ENCODE results near the gene TBC1D10B.

TBC1D10B gene, protein sequence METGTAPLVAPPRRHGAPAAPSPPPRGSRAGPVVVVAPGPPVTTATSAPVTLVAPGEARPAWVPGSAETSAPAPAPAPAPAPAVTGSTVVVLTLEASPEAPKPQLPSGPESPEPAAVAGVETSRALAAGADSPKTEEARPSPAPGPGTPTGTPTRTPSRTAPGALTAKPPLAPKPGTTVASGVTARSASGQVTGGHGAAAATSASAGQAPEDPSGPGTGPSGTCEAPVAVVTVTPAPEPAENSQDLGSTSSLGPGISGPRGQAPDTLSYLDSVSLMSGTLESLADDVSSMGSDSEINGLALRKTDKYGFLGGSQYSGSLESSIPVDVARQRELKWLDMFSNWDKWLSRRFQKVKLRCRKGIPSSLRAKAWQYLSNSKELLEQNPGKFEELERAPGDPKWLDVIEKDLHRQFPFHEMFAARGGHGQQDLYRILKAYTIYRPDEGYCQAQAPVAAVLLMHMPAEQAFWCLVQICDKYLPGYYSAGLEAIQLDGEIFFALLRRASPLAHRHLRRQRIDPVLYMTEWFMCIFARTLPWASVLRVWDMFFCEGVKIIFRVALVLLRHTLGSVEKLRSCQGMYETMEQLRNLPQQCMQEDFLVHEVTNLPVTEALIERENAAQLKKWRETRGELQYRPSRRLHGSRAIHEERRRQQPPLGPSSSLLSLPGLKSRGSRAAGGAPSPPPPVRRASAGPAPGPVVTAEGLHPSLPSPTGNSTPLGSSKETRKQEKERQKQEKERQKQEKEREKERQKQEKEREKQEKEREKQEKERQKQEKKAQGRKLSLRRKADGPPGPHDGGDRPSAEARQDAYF

DNA sequence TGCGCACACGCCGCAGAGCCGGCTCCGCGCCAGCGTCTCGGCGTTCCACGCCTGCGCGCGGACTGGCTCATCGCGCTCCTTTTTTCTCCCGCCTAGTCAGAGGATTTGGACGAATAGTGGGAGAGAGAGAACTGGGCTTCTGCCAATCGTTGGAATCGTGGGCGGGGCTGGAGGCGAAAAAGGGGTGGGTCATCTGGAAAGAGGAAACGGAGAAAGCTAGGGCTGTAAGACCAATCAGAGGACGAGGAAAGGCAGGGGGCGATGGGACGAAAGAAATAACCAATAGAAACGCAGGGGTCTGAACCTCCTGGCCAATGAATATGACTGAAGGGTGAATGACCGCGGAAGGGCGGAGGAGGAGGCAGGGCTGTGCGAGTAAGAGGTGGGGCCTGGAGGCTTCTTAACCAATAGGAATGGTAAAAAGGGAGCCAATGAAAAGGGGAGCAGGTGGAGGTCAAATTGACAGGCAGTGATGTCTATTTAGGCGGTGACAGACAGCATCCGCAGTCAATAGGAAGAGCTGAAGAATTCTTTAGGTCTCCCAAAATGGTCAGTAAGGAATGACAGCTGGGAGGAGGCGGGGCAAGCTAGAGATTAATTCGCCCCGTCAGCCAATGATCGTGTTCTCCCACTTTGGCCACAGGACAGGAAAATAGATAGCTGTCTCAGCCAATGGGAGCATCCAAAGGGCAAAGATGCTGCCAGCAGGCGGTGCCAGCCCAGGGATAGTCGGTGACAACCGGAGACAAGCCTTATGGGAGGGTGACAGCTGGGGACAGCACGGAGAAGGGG is at the start of gene TBC1D10B:
Gene TBC1D10B (minus strand): TSS at position 39 of the 792 bp plus-strand sequence. CDS start 311 bp downstream, outside the sequence.
- peak; percentile 100 for DNase-seq

DNA sequence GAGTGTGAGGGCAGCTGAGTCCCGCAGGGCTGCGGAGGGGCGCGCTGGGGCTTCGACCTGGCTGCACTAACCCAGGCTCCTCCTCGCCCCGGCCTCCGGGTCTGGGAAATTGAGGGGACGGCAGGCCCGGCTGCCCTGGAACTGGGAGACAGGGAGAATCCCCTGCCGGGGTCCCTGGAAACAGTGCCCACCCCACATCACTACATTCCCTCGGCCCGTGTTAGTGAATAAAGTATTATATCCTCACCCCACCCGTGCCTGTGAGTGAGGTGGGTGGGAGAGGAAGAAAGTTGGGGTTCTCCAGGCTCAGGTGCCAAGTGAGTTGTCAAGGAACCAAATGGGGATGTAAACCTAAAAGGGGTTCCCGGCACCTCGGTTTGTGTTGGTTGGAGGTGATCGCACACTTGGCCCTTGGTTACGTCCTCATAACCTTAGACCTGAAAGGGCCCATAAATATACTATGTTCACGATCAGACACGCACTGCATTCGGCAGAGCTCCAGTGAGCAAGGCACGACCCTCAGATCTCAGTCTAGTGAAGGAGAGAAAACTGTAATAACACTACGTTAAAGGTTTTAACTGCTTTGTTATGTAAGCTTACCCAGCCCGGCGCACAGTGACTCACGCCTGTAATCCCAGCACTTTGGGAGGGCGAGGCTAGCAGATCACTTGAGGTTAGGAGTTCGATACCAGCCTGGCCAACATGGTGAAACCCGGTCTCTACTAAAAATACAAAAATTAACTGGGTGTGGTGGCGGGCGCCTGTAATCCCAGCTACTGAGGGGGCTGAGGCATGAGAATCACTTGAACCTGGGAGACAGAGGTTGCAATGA is 48.3 kb upstream of the TBC1D10B start:
- DNase-seq: no peak

DNA sequence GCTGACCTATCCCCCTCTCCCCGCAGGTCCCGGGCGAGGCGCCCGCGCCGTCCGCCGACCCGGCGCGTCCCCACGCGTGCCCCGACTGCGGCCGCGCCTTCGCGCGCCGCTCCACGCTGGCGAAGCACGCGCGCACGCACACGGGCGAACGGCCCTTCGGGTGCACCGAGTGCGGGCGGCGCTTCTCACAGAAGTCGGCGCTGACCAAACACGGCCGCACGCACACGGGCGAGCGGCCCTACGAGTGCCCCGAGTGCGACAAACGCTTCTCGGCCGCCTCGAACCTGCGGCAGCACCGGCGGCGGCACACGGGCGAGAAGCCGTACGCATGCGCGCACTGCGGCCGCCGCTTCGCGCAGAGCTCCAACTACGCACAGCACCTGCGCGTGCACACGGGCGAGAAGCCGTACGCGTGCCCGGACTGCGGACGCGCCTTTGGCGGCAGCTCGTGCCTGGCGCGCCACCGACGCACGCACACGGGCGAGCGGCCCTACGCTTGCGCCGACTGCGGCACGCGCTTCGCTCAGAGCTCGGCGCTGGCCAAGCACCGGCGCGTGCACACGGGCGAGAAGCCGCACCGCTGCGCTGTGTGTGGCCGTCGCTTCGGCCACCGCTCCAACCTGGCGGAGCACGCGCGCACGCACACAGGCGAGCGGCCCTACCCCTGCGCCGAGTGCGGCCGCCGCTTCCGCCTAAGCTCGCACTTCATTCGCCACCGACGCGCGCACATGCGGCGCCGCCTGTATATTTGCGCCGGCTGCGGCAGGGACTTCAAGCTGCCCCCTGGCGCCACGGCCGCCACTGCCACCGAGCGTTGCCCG is 47.4 kb upstream of the TBC1D10B start:
- peak; percentile 74 for DNase-seq

DNA sequence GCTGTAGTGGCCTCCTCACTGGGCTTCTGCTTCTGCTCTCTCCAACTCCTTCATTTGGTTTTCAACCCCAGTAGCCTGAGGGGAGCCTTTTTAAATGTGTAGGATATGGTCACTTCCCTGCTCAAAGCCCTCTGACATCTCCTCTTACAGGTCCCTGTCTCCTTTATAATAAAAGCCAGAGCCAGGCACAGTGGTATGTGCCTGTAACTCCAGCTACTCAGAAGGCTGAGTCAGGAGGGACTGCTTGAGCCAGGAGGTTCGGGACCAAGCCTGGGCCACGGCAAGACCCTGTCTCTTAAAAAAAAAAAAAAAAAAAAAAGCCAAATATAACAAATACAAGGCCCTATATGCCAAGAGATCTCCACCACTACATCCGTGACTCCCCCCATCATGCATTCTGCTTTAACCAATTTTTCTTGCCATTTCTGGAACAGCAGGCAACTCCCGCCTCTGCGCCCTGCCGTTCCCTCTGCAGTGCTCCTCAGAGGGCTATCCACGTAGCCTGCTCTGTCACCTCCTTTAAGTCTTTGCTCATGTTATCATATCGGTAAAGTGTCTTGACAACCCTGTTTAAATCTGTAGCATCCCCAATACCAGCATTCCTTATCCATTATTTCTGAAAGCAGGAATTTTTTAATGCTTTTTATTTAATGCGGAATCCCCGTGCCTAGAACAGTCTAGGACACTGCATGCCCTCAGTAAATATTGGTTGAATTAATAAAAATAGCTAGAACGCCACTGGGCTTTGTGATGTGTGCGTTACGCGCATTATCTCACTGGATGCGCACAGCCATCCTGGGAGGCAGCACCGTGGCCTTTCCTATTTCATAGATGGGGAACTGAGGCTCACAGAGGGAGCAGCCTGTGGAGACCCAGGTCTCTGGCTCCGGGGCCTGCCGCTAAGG is 46.6 kb upstream of the TBC1D10B start:
- no peak for DNase-seq

DNA sequence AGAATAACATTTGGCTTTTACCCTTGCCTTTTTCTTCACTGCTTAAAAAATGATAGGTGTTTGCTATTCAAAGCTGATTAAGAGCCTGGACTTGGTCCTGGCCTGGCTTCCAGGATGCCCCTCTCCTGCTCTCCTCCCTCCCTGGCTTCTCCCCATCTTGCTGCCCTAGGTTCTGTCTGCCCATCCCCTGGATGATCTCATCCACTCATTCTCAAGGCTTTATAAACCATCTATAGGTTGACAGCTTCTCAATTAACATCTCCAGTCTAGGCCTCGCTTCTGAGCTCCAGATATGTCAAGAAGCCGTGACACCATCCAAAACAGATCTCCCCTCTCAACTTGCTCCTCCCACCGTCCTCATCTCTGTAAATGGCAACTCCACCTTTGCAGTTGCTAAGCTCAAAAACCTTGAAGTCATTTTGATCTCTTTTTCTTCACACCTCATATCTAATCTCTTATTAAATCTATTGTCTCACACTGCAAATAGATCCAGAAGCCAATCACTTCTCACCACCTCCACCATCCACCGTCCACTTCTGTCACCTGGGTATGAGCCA is 45.8 kb upstream of the TBC1D10B start:
- DNase-seq: no peak

DNA sequence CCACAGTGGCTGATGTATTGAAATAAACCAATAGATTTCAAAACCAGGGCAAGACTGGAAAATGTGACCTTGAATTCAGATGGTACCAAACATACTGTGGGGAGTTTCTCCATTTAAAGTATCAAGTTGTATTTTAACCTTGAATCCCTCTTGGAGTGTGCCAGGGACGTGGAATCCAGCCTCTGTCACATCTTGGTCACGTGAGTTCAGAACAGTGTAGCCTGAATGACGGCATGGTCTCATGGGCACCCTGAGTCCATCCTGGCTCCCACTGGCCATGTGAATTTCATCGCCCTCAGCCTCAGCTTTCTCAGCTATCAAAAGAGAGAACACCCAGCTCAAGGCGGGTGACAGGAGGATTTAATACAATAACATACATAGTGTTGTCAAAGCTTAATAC is 43.9 kb upstream of the TBC1D10B start:
- no peak for DNase-seq

DNA sequence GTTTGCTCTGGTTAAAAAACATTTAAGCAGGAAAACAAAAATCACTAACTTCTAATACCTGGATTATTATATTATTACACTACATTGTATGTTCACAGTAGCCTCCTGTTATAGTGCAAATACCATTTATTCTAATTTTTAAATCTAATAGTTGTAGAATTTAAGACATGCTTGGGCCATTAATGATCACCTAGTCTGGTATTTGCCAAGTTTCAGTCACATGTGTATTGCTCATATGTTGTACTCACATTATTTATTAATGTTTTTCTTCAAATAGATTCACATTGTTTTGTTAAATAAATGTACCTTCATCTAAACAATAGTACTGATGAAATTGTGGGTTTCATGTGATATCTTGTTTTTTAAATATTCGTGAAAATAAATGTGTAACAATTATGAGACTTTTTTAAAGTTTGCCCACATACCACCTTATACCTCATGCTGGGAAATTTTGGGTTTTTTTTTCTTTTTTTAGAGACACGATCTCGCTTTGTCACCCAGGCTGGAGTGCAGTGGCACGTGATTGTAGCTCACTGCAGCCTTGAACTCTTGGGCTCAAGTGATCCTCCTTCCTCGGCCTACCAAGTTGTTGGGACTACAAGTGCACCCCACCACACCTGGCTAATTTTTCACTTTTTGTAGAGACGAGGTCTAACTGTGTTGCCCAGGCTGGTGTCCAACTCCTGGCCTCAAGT is 43.0 kb upstream of the TBC1D10B start:
- DNase-seq: no peak

DNA sequence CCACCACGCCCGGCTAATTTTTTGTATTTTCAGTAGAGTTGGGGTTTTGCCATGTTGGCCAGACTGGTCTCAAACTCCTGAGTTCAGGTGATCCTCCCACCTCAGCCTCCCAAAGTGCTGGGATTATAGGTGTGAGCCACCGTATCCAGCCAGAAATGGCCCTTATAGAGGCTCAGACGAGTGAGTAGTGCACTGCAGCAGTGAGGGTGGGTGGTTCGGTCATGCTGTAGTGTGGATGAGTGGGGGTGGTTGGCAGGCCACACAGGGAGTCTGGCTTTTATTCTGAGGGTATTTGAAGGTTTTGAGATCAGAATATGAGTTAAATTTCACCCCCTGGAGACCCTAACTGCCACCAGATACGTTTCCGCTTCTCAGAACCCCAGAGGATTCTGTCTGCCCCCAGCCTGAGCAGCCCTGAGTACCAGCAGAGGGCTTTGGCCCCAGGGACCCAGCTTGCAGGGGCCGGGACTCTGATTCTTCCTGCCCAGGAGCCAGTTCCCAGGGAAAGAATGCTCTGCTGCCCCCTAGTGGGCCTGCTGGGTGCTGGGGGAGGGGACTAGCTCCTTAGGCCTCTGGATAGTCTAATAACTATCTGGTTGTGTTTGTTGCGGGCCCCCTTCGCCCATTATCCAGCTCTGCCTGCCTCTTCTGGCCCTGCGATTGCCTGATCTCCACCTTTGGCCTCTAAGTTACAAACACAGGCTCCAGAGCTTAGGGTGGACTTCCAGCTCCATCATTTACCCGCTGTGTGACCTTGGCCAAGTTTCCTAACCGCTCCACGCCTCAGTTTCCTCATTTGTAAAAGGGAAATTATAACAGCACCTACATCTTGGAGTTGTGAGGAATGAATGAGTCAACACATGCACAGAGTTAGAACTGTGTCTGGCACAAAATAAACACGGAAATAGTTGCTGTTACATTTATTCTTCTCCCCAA is 39.1 kb upstream of the TBC1D10B start:
- DNase-seq: peak; percentile 73

DNA sequence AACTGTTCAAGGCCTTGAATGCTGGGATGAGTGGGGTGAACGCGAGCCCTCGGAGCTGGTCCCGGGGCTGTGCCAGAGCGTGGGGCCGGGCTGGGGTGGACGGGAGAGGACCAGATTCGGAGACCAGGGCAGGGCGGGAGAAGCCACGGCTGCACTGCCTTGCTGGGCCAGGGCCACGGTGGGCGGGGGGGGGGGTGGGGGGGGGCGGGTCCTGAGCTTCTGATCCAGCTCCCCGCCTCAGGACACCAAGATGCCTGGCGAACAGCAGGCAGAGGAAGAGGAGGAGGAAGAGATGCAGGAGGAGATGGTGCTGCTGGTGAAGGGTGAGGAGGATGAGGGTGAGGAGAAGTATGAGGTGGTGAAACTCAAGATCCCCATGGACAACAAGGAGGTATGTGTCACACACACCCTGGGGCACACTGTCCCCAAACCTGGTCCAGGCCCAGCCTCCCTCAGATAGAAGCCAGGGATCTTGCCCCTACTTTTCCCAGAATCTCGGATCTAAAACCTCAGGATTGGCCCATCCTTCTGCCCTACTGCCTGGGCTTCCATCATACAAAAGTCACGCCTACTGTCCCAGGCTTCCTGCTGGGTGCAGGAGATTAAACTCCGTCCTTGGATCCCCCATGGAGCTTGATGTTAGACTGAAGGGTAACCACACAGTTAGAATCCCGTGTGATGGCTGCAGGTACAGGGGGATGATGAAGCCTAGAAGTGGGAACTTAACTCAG is 37.7 kb upstream of the TBC1D10B start:
- DNase-seq: no peak

DNA sequence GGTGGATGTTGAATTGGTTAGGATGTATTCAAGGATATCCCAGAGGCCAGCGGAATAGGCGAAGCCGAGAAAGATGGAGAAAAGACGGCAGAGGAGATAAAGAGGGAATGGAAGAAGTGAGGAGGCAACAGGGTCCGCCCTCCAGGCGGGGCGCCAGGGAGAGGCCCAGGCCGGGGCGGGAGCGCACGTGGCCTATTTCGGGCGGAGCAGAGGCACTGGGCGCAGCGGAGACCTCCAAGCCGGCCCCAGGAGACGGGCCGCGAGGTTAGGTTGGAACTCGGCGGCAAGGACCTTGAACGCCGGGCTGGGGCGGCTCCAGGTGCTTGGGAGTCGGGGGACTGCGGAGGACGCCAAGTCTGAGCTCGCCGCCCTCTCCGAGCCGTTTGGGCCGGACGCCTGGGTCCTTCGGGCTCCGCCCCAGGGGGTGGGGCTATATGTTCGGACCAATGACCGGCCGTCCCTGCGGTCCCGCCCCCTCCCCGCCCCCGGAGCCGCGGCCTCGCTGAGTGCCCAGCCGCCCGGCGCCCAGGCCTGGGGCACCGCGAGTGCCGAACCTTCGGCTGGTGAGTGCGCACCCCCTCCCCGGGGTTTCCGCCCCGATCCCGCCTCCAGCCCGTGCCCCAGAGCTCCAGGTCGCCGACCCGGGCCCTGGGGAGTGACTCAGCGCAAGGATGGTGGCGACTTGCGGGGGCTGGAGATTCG is 37.0 kb upstream of the TBC1D10B start, which contains the start of gene ZNF771:
Gene ZNF771 (plus strand): TSS at position 505 of the 702 bp plus-strand sequence. CDS start 448 bp downstream, outside the sequence.
- DNase-seq: peak; percentile 69

DNA sequence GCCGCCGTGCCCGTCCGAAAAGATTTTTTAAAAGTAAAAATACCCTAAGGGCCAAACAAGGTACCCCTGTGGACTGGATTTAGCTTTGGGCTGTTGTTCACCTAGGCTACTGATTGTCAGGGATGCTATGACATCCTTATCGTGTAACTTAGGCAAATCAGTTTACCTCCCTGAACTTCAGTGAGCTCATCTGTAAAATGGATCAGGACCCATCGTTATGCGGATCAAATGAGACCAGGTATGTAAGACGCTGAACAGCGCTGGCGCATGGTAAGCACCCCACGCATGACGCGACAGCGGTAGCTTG is 36.5 kb upstream of the TBC1D10B start:
- no peak for DNase-seq

DNA sequence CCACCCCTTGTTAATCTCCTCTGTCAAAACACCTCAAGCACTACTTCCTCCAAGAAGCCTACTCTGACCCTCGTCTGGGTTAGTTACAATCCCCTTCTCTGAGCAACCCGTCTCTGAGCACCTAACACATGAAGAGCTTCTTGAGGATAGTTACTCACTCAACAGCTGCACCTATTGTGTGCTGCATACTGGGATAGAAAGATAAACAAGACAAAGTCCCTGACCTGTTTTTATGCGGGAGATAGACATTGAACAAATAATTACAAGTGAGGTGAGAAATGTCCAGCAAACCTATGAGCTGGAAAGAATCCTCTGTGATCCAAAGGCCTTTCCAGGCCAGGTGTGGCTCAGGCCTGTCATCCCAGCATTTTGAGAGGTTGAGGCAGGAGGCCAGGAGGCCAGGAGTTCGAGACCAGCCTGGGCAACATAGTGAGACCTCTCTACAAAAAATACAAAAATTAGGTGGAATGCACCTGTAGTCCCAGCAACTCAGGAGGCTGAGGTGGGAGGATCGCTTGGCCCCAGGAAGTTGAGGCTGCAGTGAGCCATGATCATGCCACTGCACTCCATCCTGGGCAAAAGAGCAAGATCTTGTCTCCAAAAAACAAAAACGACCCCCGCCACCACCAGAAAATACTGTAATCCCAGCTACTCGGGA is 31.6 kb upstream of the TBC1D10B start:
- DNase-seq: no peak

DNA sequence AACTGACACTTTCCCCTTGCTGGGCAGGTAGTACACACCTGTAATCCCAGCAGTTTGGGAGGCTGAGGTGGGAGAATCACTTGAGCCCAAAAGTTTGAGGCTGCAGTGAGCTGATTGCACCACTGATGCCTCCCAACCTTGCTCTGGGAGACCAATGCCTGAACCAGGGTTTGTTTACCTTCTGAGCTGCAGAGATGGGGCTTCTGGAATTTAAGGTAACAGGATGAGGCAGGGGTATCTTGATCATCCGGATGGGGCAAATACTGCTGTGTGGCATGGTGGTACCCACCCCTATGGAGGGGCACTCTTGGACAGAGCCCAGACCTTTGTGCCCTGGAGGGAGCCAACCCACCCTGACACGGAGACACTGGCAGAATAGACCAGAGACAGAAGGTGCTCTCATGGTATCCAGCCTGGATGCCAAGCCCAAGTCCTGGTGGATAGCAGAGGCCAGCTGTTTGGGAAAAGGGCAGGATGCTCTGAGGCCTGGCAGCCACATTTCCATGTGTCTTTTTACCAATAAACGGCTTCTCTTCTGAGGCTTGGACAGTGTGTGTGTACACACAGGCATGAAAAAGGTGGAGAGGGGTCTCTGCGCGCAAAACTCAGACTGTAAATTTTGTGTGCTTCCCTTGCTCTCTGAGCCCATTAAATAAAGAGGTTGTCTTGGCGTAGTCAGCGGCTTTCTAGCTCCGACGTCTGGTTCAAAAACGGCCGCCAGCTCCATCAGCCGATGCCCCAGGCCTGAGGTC is 29.3 kb upstream of the TBC1D10B start:
- DNase-seq: no peak

DNA sequence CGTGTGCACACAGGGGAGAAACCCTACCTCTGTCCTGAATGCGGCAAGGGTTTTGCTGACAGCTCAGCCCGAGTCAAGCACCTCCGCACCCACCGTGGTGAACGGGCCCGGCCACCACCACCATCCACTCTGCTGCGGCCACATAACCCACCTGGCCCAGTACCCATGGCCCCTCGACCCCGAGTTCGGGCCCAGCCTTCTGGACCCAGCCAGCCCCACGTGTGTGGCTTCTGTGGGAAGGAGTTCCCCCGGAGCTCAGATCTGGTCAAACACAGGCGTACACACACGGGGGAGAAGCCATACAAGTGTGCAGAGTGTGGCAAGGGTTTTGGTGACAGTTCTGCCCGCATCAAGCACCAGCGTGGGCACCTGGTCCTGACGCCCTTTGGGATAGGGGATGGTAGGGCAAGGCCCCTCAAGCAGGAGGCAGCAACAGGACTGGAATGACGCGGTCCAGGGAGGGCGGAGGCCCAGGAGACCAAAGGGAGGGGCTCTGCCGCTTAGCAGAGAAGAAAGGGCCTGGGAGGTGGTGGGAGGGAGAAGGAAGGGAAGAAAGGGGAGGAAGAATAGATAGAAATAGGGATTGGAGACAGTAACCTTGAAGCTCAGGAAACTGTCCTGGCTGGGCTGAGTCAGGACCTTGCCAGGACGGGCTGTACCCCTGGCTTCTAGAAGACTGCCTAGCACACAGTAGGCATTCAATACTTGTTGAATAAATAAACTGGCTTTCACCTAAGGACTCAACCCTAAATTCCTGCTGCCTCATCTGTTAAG is 28.6 kb upstream of the TBC1D10B start:
- no peak for DNase-seq
